ENCODE measurements around the gene ULBP2.

DNA sequence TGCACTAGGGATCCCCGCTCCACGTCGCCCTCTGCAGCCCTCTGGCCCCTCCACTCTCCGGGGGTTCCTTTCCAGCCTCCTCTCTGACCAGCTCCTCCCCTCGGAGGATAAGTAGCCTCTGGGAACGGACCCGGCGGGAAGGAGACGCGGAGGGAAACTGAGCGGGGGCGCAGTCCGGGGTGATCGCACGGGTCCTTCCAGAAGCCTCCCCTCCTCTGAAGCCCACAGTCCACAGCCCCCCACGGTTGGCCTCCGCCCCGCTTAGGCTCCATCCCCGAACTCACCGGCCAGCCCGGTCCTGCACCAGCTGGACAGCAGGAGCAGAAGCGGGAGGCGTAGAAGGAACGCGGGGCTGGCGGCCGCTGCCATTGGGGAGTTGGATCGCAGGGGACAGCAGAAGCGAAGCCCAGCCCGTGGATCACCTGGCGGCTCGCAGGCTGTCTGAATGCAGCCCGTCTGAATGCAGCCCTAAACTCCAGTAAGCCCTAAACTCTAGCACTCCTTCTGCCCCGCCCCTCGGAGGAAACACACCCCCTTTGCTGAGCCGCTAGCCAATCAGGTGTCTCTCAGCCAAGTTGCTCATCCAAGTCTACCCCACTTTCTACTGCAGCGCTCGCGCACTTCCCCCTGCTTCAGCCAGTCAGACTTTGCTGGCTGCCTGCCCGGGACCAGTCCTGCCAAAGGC lies 19.0 kb upstream of the ULBP2 start, which contains the start of gene RAET1G:
- TF ChIP-seq POLR2A (IDR thresholded peaks at IDR 0.05; ENCODE audit: low read depth, low read length) (no peak), POLR2AphosphoS5 (IDR thresholded peaks at IDR 0.05; ENCODE audit: low read depth, low read length) (no peak), TAF1 (IDR thresholded peaks at IDR 0.05; ENCODE audit: low read depth, low read length) (no peak), POU2F2 (IDR thresholded peaks at IDR 0.05; ENCODE audit: low read depth, low read length) (no peak), PAX5 (IDR thresholded peaks at IDR 0.05; ENCODE audit: insufficient read depth, low read length, severe bottlenecking) (no peak)
